ENCODE measurements around the gene SYT12.

Gene SYT12

GRCh38 chr11:67029146-67029545 is 6.2 kb downstream of the SYT12 start:
- DNase-seq, result no peak

DNA sequence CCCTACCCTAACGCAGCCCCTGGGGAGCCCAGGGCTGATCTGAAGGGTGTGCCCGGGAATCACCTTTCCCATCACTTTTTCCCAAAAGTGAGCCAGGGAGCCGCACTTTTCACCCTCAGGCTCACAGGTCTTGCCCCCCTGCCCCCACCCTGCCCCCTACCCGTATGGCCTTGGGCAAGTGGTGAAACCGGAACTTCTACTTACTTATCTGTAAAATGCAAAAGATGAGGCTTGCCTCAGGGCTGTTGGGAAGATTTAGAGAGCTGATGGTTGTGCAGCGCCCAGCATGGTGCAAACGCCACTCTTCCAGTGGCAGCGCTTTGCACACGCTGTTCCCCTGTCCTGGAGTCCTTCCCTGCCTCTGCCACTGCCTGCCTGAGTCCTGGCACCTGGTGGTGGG is 8.0 kb downstream of the SYT12 start:
- no peak for DNase-seq

GRCh38 chr11:67031791-67032561 is 9.0 kb downstream of the SYT12 start:
- no peak for DNase-seq

DNA sequence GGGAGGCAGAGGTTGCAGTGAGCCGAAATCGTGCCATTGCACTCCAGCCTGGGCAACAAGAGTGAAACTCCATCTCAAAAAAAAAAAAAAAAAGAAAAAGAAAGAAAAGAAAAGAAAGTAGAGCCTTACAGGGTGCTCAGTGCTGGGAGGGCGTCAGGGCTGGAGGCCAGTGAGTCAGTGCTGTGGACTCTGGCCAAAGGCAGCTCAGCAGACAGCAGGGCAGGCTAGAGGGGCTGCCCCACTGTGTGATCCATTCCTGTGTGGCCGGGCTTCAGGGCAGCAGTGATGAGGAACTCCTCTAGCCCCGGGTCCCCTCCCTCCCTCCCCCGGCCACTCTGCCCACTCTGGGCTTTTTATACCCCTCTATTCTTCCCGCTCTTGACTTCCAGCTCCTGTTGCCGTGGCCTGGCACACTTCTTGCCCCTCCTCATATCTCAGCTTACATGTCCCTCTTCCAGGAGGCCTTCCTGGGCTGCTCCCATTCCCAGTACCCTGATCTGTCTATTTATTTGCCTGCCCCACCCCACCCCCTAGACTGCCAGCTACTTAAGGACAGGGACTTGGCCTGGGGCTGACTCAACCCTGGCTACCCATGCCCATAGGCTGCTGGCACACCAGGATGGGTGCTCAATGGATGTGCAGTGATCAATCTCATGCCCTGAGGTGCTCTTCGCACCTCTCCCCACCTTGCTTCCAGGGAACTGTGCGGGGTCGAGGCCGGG is 10.1 kb downstream of the SYT12 start:
- no peak for DNase-seq

DNA sequence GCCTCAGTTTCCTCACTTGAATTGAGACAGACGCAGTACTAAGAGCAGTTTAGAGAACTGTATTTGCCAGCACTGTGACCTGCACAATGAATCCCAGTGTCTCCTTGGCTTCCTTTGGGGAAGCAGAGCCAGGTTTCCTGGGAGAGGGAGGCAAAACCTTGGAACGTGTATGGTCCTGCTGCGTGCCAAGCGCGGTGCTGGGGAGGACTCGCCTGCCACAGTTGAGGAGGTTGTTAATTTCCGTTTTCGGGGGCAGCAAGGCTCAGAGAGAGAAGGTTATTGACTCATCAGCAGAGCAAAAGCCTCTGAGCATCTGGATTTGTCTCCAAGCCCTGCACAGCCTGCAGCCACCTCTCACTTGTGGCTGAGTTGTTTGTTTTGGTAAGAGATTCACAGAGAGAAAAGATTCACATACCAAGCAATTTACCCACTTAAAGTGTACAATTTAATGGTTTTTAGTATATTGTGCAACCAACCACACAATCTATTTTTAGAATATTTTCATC is 10.8 kb downstream of the SYT12 start:
- no peak for DNase-seq

GRCh38 chr11:67034350-67034749 is 11.4 kb downstream of the SYT12 start:
- no peak for DNase-seq

- no peak for DNase-seq
These were observed 17.2 kb downstream of the SYT12 start for GRCh38 chr11:67040147-67040546.

- no peak for DNase-seq
These were observed 18.7 kb downstream of the SYT12 start for GRCh38 chr11:67041602-67042001.

DNA sequence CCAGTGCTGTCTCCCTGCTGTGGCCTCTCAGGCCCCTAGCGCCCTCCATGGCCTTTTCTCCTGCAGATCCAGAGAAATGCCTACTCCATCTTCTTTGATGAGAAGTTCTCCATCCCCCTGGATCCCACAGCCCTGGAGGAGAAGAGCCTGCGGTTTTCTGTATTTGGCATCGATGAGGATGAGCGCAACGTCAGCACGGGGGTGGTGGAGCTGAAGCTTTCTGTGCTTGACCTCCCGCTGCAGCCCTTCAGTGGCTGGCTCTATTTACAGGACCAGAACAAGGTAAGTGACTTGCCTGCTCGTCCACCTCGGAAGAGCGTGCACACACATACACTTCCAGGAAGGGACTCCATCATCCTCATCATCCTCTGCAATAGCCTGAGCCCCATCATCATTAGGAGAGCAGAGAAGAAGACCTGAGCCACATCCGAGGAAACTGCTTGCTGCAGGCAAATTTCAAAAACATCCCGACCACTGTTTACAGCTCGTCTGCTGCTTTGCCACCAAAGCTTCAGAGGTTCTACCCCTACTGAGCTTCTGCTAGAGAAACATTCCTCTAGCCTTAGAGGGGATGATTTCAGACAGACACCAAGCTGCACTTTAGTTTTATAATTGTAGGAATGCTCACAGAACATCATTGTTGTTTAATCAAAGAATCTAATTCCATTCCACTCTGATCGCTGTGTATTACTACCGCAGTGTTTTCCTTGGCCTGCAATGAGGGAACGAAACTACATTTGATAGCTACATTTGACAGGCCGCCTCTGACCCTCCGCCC is 20.8 kb downstream of the SYT12 start:
- no peak for DNase-seq

DNA sequence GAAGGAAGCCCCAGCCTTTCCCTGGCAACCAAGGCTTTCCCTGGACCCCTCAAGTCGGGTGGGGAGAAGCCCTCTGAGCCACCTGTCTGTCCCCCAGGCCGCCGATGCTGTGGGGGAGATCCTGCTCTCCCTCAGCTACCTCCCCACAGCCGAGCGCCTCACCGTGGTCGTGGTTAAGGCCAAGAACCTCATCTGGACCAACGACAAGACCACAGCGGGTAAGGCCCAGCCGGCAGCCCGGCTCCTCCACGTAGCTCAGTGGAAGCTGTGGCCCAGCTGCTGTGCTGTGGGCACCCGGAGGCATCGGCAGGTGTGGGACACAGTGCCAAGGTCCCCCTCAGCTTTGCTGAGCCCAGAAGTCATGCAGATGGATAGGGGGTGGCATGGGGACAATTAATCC is 21.6 kb downstream of the SYT12 start:
- no peak for DNase-seq

DNA sequence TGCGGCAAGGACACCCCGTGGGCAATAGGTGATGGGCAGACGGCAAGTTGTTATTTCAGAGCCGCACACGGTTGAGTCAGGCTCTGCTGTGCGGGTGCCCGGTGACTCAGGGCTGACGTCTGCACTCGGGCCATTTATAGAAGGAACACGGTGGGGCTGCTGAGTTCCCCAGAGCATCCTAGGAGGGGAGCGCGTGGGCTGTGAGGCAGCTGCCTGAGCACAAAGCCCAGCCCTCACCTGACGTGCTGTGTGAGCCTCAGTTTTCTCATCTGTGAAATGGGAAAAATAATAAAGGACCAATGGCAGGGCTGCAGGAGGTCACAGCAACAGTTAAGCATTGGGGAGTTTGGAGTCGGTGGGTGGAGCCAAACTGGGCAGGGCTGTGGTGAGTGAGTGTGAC is 22.4 kb downstream of the SYT12 start:
- DNase-seq, result no peak

- no peak for DNase-seq
These were observed 25.7 kb downstream of the SYT12 start for GRCh38 chr11:67048515-67049130.

DNA sequence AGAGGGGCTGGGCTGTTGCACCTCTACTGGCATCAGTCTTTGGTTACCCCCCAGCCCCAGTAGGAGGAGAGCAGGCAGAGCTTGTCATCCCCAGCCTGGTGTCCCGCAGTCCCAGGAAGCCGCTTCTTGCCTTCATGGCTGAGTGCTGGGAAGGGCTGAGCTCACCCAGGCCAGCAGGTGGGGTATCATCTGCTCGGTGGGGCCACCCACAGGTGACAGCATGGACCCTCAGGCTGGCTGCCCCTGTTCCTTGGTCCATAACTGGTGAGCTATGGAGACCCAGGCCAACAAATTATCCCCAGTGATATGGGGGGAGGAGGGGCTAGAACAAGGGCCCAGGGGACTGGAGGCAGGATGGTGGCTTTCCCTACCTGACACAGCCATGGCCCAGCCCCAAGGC is 27.2 kb downstream of the SYT12 start:
- no peak for DNase-seq

DNA sequence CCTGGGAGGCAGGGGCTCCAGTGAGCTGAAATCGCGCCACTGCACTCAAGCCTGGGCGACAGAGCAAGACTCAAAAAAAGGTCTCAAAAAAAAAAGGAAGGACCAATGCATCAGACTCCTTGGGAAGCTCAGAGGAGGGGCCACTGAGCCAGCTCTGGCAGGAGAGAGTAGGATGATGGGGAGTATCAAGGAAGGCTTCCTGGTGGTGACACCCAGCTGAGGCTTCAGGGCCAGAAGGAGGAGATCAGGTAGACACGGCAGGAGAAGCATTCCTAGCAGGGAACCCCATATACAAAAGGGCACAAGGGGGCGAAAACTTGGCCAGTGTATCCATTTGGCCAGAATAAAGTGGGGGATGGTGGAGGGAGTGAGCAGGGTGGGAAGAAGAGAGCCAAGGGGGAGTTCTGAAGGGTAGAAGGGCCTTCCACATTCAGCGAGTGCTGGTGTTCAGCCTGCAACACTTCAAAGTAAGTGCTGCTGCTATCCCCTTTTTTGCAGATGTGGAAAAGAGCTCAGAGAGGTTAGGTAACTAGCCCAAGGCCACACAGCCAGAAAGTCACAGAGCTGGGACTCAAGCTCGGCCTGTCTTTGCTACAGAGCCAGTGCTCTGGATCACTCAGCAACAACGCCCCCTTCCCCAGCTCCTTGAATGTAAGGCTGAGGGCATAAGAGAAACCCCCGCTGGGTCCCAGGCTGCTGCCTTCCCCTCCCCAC is 28.4 kb downstream of the SYT12 start:
- DNase-seq, result no peak

DNA sequence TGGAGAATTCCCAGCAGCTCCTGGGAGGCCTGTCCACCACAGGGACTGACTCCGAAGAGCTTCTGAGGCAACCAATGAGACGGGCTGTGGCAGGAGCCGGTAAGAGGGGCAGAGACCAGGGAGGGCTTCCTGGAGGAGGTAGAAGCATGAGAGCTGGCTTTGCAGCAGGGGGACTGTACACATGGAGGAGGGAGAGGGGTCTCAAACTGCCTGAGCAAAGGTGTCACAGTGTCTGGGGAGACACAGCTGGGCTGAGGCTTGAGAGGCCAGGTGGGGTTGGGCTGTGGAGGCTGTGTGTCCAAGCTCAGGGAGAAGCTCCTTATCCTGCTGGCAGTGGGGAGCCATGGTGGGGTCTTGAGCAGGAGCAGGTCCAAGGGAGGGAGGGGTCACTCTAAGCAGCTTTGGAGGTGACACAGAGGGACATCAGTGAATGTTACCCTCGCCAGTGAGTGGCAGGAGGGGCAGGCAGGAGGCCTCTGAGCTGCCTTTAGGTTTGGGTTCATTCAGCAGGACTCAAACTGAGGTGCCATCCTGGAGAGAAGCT is 29.1 kb downstream of the SYT12 start:
- no peak for DNase-seq

GRCh38 chr11:67052891-67053290 is 30.0 kb downstream of the SYT12 start:
- DNase-seq, result no peak

DNA sequence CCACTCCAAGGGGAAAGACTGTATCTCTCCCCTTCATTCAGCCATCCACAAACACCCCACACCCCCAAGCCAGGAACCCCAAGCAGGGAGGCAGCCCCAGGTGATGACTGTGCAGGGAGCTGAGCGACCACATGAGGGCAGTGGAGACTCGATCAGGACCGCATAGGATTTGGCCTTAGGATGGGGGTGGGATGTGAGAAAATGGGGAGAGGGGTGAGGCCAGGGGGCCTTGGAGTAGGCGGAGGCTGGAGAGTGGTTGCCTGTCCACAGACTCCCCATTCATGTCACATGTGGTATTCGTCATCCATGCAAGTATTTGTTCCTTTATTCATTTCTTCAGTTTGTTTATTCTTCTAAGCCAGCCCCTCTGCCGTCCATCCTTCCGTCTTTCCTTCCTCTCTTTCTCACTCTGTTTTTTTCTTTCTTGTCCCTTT is 31.0 kb downstream of the SYT12 start:
- DNase-seq, result no peak

- DNase-seq, result no peak
These were observed 31.5 kb downstream of the SYT12 start for GRCh38 chr11:67054346-67054835.

DNA sequence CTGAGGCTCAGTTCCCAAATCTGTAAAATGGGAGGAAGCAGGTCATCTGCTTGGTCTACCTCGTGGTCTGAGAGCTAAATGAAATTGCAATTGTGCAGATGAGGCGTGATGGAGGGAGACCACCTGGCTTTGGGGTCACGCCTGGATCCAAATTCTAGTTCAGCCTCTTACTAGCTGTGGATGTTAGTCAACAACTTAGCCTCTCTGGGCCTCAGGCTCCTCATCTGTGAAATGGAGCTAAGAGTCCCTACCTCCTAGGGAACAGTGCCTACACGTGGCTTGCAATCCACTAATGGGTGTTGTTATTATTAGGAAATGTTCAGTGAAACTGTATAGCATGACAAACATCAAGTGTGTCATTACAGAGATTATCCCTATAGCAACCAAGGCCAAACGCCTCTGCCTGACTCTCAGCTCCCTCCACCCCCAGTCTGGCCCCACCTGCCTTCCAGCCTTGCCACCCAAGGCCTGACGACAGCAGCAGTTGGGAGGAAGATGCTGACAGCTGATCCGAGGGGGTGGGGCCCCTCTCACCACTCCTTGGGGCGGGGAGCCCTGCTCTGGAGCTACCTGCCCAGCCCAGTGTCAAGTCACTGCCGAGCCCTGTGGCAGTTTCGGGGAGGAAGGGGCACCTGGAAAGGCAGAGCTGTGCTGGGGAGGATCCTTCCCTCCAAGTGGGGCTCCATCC is 32.0 kb downstream of the SYT12 start:
- no peak for DNase-seq

GRCh38 chr11:67055812-67056211 is 32.9 kb downstream of the SYT12 start:
- DNase-seq, result no peak

Data from activated gamma-delta T cell (primary cell).